ENCODE results near the gene RERE.

DNA sequence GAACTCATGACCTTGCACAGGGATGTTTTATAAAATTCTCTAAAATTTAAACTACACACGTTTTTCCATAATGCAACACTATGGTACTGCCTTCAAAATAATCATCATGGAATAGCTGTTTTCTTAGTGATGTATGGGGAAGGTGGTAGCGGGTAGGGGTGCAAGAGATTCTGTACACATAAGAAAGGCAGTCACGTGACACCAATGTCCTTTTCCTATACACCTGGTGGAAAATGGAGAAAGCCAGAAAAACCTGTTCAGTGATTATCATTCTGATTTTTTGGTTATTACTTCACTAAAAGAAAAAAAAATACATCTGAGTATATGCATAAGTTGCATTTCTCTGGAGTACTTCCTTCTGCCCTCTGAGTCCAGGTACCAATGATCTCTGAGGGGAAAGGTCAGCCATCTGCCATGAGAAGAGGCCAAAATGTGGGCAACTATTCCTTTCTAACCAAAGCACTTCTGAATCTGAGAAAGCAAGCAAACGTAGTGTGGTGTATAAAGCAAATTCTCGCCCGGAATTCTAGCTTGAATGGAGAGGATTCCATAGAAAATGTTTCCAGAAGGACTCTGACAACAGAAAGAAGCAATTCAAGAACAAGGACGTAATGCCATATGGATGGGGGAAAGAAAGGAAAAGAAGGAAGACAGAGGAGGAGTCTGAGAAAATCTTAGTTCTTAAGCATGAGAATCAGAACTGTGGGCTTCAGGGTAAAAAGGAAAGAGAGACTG is 137.3 kb downstream of the RERE start:
- TF ChIP-seq, protein P1, sequence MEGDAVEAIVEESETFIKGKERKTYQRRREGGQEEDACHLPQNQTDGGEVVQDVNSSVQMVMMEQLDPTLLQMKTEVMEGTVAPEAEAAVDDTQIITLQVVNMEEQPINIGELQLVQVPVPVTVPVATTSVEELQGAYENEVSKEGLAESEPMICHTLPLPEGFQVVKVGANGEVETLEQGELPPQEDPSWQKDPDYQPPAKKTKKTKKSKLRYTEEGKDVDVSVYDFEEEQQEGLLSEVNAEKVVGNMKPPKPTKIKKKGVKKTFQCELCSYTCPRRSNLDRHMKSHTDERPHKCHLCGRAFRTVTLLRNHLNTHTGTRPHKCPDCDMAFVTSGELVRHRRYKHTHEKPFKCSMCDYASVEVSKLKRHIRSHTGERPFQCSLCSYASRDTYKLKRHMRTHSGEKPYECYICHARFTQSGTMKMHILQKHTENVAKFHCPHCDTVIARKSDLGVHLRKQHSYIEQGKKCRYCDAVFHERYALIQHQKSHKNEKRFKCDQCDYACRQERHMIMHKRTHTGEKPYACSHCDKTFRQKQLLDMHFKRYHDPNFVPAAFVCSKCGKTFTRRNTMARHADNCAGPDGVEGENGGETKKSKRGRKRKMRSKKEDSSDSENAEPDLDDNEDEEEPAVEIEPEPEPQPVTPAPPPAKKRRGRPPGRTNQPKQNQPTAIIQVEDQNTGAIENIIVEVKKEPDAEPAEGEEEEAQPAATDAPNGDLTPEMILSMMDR (tag by site-specific recombination; IDR thresholded peaks at IDR 0.05): no peak
- TF ChIP-seq ZNF558 (tag by site-specific recombination; IDR thresholded peaks at IDR 0.05) (no peak), ZNF24 (tag by site-specific recombination; IDR thresholded peaks at IDR 0.05) (no peak), ZNF48 (tag by site-specific recombination; IDR thresholded peaks at IDR 0.05) (no peak)

Data from HEK293 (cell line).